Neural progenitor cell (in vitro differentiated cells): Measurements from ENCODE around the gene ZMYND12. TPM values are rescaled to one million over a fixed set of nuclear protein-coding genes. Genes with fewer than 3 reads are reported as not detected.

Experiments
- DNase-seq: peaks from one replicate; pipeline ENCODE4 v3.0.0-alpha.2; 2016; ENCODE audit warnings: low spot score
- H2AFZ ChIP-seq: fragments of 200-600 bp; sonication (generic); replicated peaks from 2 replicates; pipeline ENCODE4 v1.6.1; 2016; ENCODE audit warnings: antibody characterized with exemption
- H3F3A ChIP-seq: fragments of 200-600 bp; sonication (generic); 2 replicates; pipeline ENCODE4 v1.6.1; 2016; ENCODE audit warnings: antibody characterized with exemption, low read depth
- H3K27ac ChIP-seq: fragments of 200-600 bp; sonication (generic); 2 replicates; pipeline ENCODE4 v1.5.1; 2016; ENCODE audit warnings: mild to moderate bottlenecking
- H3K27me3 ChIP-seq: fragments of 200-600 bp; sonication (generic); 2 replicates; pipeline ENCODE4 v1.6.1; 2016; ENCODE audit warnings: mild to moderate bottlenecking, moderate library complexity
- H3K36me3 ChIP-seq: fragments of 200-600 bp; sonication (generic); 2 replicates; pipeline ENCODE4 v1.5.1; 2016
- H3K4me1 ChIP-seq: fragments of 200-600 bp; sonication (generic); 2 replicates; pipeline ENCODE4 v1.6.1; 2016; ENCODE audit warnings: mixed run types
- H3K4me2 ChIP-seq: fragments of 200-600 bp; sonication (generic); 2 replicates; pipeline ENCODE4 v1.6.1; 2016
- H3K4me3 ChIP-seq: fragments of 200-600 bp; sonication (generic); 2 replicates; pipeline ENCODE4 v1.5.1; 2016
- H3K79me2 ChIP-seq: fragments of 200-600 bp; sonication (generic); 2 replicates; pipeline ENCODE4 v1.6.1; 2016; ENCODE audit warnings: low read depth
- H3K9ac ChIP-seq: fragments of 200-600 bp; sonication (generic); 2 replicates; pipeline ENCODE4 v1.6.1; 2016
- H3K9me3 ChIP-seq: fragments of 200-600 bp; sonication (generic); 2 replicates; pipeline ENCODE4 v1.5.1; 2016; ENCODE audit warnings: low read depth
- H4K20me1 ChIP-seq: fragments of 200-600 bp; sonication (generic); 2 replicates; pipeline ENCODE4 v1.6.1; 2016; ENCODE audit warnings: low read depth
- H3K27ac Mint-ChIP-seq: 3 replicates; pipeline ENCODE4 v1.8.0; 2021; ENCODE audit warnings: mixed read lengths
- H3K27me3 Mint-ChIP-seq: 2 replicates; pipeline ENCODE4 v1.8.0; 2022; ENCODE audit warnings: low read depth, mild to moderate bottlenecking, inconsistent platforms, moderate library complexity, mixed read lengths; ENCODE audit not compliant: insufficient read depth
- H3K36me3 Mint-ChIP-seq: 3 replicates; pipeline ENCODE4 v1.8.0; 2021; ENCODE audit warnings: mixed read lengths
- H3K4me1 Mint-ChIP-seq: 3 replicates; pipeline ENCODE4 v1.8.0; 2021; ENCODE audit warnings: mixed read lengths
- H3K4me3 Mint-ChIP-seq: 3 replicates; pipeline ENCODE4 v1.8.0; 2021; ENCODE audit warnings: mild to moderate bottlenecking, moderate library complexity, mixed read lengths
- H3K9me3 Mint-ChIP-seq: 3 replicates; pipeline ENCODE4 v1.8.0; 2020; ENCODE audit warnings: mixed read lengths
- EZH2 ChIP-seq: fragments of 200-600 bp; sonication (generic); IDR thresholded peaks from 2 replicates; pipeline ENCODE4 v1.6.1; 2017; ENCODE audit warnings: antibody characterized with exemption, mild to moderate bottlenecking, moderate library complexity
- EZH2phosphoT487 ChIP-seq: fragments of 200-600 bp; sonication (generic); IDR thresholded peaks from 2 replicates; pipeline ENCODE4 v1.6.1; 2017; ENCODE audit warnings: antibody characterized with exemption
- total RNA-seq: library from RNA; depleted of rRNA; stranded (reverse); fragments of >200 nt; gene quantifications from 2 replicates; pipeline ENCODE4 v1.2.3, GENCODE V29; 2015; ENCODE audit warnings: low replicate concordance
- TF ChIP-seq, protein P1 (sequence below): fragments of 200-600 bp; sonication (generic); IDR thresholded peaks from 2 replicates; pipeline ENCODE4 v1.5.1; 2017; ENCODE audit warnings: antibody characterized with exemption, mild to moderate bottlenecking

ZMYND12 gene
- total RNA-seq, 1 donor from 2014 or later, result 1.3 TPM

DNA sequence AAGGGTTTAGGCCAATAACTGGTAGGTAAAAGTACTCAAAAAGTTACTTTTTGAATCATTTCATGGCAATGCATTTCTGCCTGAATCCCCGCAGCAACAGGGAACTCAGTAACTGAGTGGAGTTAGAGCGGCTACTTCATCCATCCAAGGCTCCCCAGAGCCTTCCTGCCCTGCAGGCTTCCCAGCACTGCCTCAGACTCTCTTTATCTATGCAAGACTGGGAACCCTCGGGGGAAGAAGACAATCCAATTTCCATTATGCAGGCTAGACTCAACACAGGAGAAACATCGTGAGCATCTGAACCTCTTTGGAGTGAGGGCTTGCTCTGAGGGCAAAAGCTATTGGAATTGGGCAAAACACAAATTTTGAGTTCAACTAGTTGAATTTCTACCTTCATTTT is 23.1 kb downstream of the ZMYND12 start:
- Histone ChIP-seq H3K27ac (no peak overlapping the region), H3K9me3 (no peaks in the 10 kb centered on the region), H3K4me1 (no peaks in the 10 kb centered on the region), H3F3A (no peaks in the 10 kb centered on the region), H3K4me2 (no peak overlapping the region), H3K36me3 (no peaks in the 10 kb centered on the region), H4K20me1 (no peaks in the 10 kb centered on the region), H3K79me2 (no peaks in the 10 kb centered on the region), H3K9ac (no peak overlapping the region), H2AFZ (no peak overlapping the region), H3K4me3 (no peak overlapping the region), H3K27me3 (no peaks in the 10 kb centered on the region)
- TF ChIP-seq, protein P1, sequence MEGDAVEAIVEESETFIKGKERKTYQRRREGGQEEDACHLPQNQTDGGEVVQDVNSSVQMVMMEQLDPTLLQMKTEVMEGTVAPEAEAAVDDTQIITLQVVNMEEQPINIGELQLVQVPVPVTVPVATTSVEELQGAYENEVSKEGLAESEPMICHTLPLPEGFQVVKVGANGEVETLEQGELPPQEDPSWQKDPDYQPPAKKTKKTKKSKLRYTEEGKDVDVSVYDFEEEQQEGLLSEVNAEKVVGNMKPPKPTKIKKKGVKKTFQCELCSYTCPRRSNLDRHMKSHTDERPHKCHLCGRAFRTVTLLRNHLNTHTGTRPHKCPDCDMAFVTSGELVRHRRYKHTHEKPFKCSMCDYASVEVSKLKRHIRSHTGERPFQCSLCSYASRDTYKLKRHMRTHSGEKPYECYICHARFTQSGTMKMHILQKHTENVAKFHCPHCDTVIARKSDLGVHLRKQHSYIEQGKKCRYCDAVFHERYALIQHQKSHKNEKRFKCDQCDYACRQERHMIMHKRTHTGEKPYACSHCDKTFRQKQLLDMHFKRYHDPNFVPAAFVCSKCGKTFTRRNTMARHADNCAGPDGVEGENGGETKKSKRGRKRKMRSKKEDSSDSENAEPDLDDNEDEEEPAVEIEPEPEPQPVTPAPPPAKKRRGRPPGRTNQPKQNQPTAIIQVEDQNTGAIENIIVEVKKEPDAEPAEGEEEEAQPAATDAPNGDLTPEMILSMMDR, result no peak
- TF ChIP-seq EZH2, result no peak
- TF ChIP-seq EZH2phosphoT487, result no peak
- peaks cover 3% of the 10 kb centered on the region for H3K27me3 Mint-ChIP-seq
- no peaks in the 10 kb centered on the region for H3K36me3 Mint-ChIP-seq
- DNase-seq, result no peak
- H3K4me1 Mint-ChIP-seq, result no peaks in the 10 kb centered on the region
- H3K4me3 Mint-ChIP-seq, result no peak overlapping the region
- H3K9me3 Mint-ChIP-seq, result no peaks in the 10 kb centered on the region
- H3K27ac Mint-ChIP-seq, result no peak overlapping the region

DNA sequence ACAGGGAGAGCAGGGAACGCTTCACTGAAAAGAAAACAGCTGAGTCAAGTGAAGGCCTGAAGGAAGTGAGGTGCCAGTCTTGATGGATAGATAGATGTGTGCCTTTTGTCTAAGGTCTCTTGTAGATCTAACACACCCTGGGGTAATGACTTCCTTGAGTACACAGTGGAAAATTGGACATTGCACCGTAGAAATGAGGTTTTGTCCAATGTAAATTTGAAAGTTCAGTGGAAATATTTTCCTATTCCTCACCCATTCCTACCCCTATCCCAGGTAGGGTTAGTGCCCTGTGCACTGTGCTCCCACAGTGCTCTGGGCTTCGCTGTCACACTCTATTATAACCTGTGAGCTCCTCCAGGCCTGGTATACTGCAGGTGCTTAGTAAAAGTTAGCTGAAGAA is 24.3 kb downstream of the ZMYND12 start:
- no peak for DNase-seq
- no peaks in the 10 kb centered on the region for H3K9me3 Mint-ChIP-seq
- no peaks in the 10 kb centered on the region for H4K20me1 ChIP-seq
- H3K27ac Mint-ChIP-seq, result no peak overlapping the region
- no peaks in the 10 kb centered on the region for H3F3A ChIP-seq
- H3K9ac ChIP-seq, result no peak overlapping the region
- H3K36me3 ChIP-seq, result no peaks in the 10 kb centered on the region
- no peak overlapping the region for H3K4me2 ChIP-seq
- no peaks in the 10 kb centered on the region for H3K9me3 ChIP-seq
- no peak overlapping the region for H3K4me3 Mint-ChIP-seq
- no peak overlapping the region for H2AFZ ChIP-seq
- H3K4me3 ChIP-seq, result no peak overlapping the region
- H3K27ac ChIP-seq, result no peak overlapping the region
- no peaks in the 10 kb centered on the region for H3K27me3 ChIP-seq
- H3K79me2 ChIP-seq, result no peaks in the 10 kb centered on the region
- no peaks in the 10 kb centered on the region for H3K4me1 ChIP-seq
- peaks cover 3% of the 10 kb centered on the region for H3K27me3 Mint-ChIP-seq
- no peaks in the 10 kb centered on the region for H3K4me1 Mint-ChIP-seq
- no peaks in the 10 kb centered on the region for H3K36me3 Mint-ChIP-seq
- TF ChIP-seq, protein P1, result no peak
- TF ChIP-seq EZH2 (no peak), EZH2phosphoT487 (no peak)

- no peaks in the 10 kb centered on the region for H3K79me2 ChIP-seq
These were observed 25.3 kb downstream of the ZMYND12 start for GRCh38 chr1:42430286-42431135.

More at GRCh38 chr1:42430286-42431135, 25.3 kb downstream of the ZMYND12 start:
- Histone ChIP-seq H4K20me1 (no peaks in the 10 kb centered on the region), H3K36me3 (no peaks in the 10 kb centered on the region), H3K9ac (no peak overlapping the region), H3K4me3 (no peak overlapping the region), H2AFZ (no peak overlapping the region), H3K9me3 (no peaks in the 10 kb centered on the region), H3K27me3 (no peaks in the 10 kb centered on the region), H3K4me2 (no peak overlapping the region), H3K4me1 (no peaks in the 10 kb centered on the region), H3K27ac (no peak overlapping the region), H3F3A (no peaks in the 10 kb centered on the region)
- Mint-ChIP-seq H3K4me1 (no peaks in the 10 kb centered on the region), H3K36me3 (no peaks in the 10 kb centered on the region), H3K9me3 (no peaks in the 10 kb centered on the region), H3K27me3 (peaks cover 3% of the 10 kb centered on the region), H3K27ac (no peak overlapping the region), H3K4me3 (no peak overlapping the region)
- no peak for DNase-seq
- TF ChIP-seq EZH2phosphoT487 (no peak), EZH2 (no peak)
- TF ChIP-seq, protein P1, result no peak
